ENCODE data around the gene PGRMC2.

The PGRMC2 gene

DNA sequence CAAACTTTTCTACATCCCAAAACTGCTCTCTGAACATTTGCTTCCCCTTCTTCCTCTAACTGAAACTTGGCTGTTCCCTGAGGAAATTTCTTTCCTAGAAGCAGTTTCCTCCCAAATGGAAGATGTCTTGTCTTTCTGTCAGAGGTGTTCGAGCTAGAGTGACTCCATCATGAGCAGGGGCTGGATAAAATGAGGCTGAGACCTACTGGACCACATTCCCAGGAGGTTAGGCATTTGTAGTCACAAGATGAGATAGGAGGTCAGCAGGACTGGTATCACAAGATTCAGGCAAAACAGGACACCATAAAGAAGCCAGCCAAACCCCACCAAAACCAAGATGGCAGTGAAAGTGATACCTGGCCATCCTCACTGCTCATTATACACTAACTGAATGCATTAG, 35.8 kb upstream of the PGRMC2 start:
- H3K27ac ChIP-seq: no peak overlapping the region
- TF ChIP-seq, protein P1, sequence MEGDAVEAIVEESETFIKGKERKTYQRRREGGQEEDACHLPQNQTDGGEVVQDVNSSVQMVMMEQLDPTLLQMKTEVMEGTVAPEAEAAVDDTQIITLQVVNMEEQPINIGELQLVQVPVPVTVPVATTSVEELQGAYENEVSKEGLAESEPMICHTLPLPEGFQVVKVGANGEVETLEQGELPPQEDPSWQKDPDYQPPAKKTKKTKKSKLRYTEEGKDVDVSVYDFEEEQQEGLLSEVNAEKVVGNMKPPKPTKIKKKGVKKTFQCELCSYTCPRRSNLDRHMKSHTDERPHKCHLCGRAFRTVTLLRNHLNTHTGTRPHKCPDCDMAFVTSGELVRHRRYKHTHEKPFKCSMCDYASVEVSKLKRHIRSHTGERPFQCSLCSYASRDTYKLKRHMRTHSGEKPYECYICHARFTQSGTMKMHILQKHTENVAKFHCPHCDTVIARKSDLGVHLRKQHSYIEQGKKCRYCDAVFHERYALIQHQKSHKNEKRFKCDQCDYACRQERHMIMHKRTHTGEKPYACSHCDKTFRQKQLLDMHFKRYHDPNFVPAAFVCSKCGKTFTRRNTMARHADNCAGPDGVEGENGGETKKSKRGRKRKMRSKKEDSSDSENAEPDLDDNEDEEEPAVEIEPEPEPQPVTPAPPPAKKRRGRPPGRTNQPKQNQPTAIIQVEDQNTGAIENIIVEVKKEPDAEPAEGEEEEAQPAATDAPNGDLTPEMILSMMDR (IDR thresholded peaks at IDR 0.05): no peak
- TF ChIP-seq ZFX (IDR thresholded peaks at IDR 0.05; ENCODE audit: borderline replicate concordance): no peak

DNA sequence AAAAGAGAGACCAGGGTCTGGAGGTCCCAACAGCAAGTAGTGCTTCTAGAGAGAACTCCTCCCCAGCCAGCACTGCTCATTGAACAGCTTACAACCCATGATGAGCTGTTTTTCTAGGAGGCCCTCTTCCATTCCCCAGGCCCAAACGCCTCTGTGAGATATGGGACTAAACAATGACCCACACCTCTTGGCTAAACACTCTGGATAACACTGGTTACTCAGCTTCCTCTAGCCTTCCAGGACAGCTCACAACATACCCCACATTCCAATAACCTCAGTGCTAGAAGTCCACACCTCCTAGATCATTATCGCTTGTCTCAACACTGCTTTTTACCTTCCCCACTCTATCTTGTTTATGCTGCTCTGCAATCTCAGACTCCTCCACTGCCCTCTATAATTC, 35.4 kb upstream of the PGRMC2 start:
- TF ChIP-seq, protein P1 (IDR thresholded peaks at IDR 0.05): no peak
- TF ChIP-seq ZFX (IDR thresholded peaks at IDR 0.05; ENCODE audit: borderline replicate concordance): no peak
- no peak overlapping the region for H3K27ac ChIP-seq

GRCh38 chr4:128322311-128322710, 34.7 kb upstream of the PGRMC2 start:
- no peak for TF ChIP-seq ZFX (IDR thresholded peaks at IDR 0.05; ENCODE audit: borderline replicate concordance)
- TF ChIP-seq, protein P1 (IDR thresholded peaks at IDR 0.05): no peak
- no peak overlapping the region for H3K27ac ChIP-seq

- no peak overlapping the region for H3K27ac ChIP-seq
- TF ChIP-seq ZFX (IDR thresholded peaks at IDR 0.05; ENCODE audit: borderline replicate concordance): no peak
- TF ChIP-seq, protein P1 (IDR thresholded peaks at IDR 0.05): no peak
These were observed 33.0 kb upstream of the PGRMC2 start for GRCh38 chr4:128320656-128321055.

DNA sequence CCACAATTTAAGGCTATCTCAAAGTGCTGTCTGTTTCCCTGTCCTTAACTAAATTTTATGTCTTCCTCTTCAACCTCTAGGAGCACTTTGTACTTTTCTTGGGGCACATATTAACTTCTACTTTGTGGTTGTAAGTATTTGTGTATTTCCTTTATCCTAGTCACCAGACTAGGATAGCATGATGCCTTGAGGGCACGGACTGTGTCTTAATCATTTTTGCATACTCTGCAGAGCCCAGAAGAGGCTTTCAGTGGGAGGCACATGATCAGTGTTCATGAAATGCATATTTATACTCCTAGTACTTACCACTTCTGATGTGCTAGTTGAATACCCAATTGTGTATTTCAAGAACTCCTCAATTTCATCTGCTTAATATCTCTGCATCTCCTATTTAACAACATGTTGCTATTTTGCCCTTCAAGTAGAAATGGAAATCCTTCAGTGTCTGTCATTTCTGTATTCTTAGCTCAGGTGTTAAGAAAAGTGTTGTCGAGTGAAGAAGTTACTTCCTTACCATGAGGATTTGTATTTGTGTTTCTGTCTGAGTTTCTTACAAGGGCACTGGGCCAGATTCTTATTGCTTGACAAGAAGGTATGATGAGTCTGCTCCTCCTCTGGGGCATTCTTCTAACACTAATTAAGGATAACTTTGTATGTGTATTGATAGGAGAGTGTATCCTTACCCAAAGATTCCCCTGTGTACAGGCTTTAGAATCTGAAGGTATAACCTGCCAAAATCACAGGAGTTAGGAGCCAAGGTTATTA, 28.3 kb upstream of the PGRMC2 start:
- TF ChIP-seq, protein P1 (IDR thresholded peaks at IDR 0.05): no peak
- TF ChIP-seq ZFX (IDR thresholded peaks at IDR 0.05; ENCODE audit: borderline replicate concordance): no peak
- H3K27ac ChIP-seq: no peak overlapping the region

DNA sequence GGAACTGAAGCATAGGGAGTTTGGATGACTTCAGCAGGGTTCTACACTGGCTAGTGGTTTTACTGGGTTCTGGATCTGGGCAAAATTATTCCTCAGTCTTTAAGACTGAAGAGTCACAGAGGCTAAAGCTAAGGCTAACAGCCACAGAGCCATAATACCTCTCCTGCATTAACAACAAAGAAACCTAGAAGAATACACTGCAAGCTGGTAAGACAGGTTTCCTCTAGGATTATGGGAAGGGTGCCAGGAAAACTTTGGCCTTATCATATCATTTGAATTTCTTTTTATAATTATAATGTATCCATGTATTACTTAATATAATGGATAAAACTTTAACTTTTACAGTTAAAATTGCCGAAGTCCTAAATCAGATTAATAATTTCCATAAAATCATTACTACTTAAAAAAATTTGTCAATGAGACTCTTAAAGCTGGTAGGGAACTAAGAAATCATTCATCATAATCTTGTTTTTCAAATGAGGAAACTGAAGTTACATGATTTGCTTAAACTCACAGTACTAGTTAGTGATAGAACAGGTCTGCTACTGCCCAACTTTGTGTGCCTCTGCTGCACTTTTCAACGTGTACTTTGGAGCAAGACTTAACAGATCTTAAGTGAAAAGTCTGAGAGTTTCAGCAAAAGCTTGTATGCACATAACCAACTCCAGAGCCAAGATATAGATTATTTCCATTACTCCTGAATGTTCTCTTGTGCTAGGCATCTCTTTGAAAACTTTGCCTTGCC, 24.2 kb upstream of the PGRMC2 start:
- 0 out of 2 replicates have a peak overlapping the region, but pooled peaks have one; percentile 6 for H3K27ac ChIP-seq
- TF ChIP-seq, protein P1 (IDR thresholded peaks at IDR 0.05): no peak
- TF ChIP-seq ZFX (IDR thresholded peaks at IDR 0.05; ENCODE audit: borderline replicate concordance): no peak

DNA sequence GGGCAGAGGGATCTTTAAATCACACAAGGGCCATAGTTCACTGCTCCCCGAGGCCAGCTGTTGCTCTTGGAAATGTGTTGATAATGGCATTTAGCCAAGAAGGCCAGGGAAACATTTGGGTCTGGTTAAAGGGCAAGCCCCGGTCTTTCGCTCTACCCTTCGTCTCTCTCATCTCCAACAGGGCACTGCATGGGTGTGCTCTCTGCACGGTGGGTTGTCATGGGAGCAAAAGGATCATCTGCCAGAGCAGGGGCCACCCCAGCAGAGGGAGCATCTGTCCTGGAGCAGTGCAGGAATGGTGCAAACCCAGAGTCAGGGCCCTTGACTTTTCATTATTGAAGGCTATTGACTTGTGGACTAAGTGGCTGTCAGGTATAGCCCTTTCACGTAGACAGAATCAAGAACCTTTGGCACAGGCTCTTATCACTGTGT, 22.7 kb upstream of the PGRMC2 start:
- TF ChIP-seq, protein P1 (IDR thresholded peaks at IDR 0.05): no peak
- H3K27ac ChIP-seq: no peak overlapping the region
